Skin epidermis (tissue), 12 donors: ENCODE data around the gene BCL11A.
A peak's percentile ranks its signal among the peaks of the same experiment; 100 is the strongest.

Source experiments
- H3K27ac ChIP-seq, 21 experiments: fragments of 200-600 bp; sonication (generic) in 11 of 21; one replicate each; pipeline ENCODE4 v1.5.0; 2020; ENCODE audit warnings: mild to moderate bottlenecking in 3 of 21, inconsistent platforms in 2 of 21, moderate library complexity in 2 of 21
- H3K4me3 ChIP-seq, 7 experiments: fragments of 200-600 bp; sonication (generic) in 2 of 7; one replicate each; pipeline ENCODE4 v1.5.0; 2020; ENCODE audit warnings: inconsistent platforms in 2 of 7, mild to moderate bottlenecking in 2 of 7, moderate library complexity in 1 of 7

Gene BCL11A

GRCh38 chr2:60549238-60549927 is 4.1 kb downstream of the BCL11A start:
- peak overlapping the region; percentile 44 to 83 (median 61) for H3K4me3 ChIP-seq
- peak overlapping the region in 20 of 21 experiments; percentile 68 to 96 (median 86) for H3K27ac ChIP-seq

GRCh38 chr2:60548845-60549237 is 4.6 kb downstream of the BCL11A start:
- Histone ChIP-seq H3K4me3 (peak overlapping the region; percentile 44 to 83 (median 61)), H3K27ac (peak overlapping the region in 20 of 21 experiments; percentile 68 to 96 (median 86))

- peak overlapping the region in 17 of 21 experiments; percentile 68 to 96 (median 86) for H3K27ac ChIP-seq
- peak overlapping the region in 2 of 7 experiments; percentile 60 to 83 for H3K4me3 ChIP-seq
Observed at GRCh38 chr2:60548311-60548710, 5.1 kb downstream of the BCL11A start.

- peak overlapping the region in 1 of 7 experiments; percentile 83 for H3K4me3 ChIP-seq
- peak overlapping the region in 14 of 21 experiments; percentile 5 to 96 (median 88) for H3K27ac ChIP-seq
Observed at GRCh38 chr2:60547841-60548240, 5.6 kb downstream of the BCL11A start.

GRCh38 chr2:60546756-60547420 is 6.6 kb downstream of the BCL11A start:
- Histone ChIP-seq H3K4me3 (no peak overlapping the region), H3K27ac (peak overlapping the region in 10 of 21 experiments; percentile 32 to 93 (median 79))

GRCh38 chr2:60544954-60545560 is 8.4 kb downstream of the BCL11A start:
- no peak overlapping the region for H3K4me3 ChIP-seq

GRCh38 chr2:60544062-60544461 is 9.4 kb downstream of the BCL11A start:
- H3K4me3 ChIP-seq: no peak overlapping the region
- H3K27ac ChIP-seq: peak overlapping the region in 11 of 21 experiments; percentile 10 to 93 (median 76)

More at GRCh38 chr2:60544954-60545560, 8.4 kb downstream of the BCL11A start:
- H3K27ac ChIP-seq: peak overlapping the region in 15 of 21 experiments; percentile 10 to 93 (median 73)

- no peak overlapping the region for H3K4me3 ChIP-seq
Observed at GRCh38 chr2:60541056-60541651, 12.3 kb downstream of the BCL11A start.

GRCh38 chr2:60540074-60540473 is 13.4 kb downstream of the BCL11A start:
- H3K4me3 ChIP-seq: no peak overlapping the region
- H3K27ac ChIP-seq: peak overlapping the region in 2 of 21 experiments; percentile 11 to 48

More at GRCh38 chr2:60541056-60541651, 12.3 kb downstream of the BCL11A start:
- peak overlapping the region in 4 of 21 experiments; percentile 26 to 37 (median 30) for H3K27ac ChIP-seq

- Histone ChIP-seq H3K4me3 (no peak overlapping the region), H3K27ac (peak overlapping the region in 8 of 21 experiments; percentile 1 to 58 (median 18))
Observed at GRCh38 chr2:60539140-60539539, 14.3 kb downstream of the BCL11A start.

- H3K4me3 ChIP-seq: no peak overlapping the region
- peak overlapping the region in 10 of 21 experiments; percentile 3 to 69 (median 42) for H3K27ac ChIP-seq
Observed at GRCh38 chr2:60538101-60538500, 15.4 kb downstream of the BCL11A start.

- H3K27ac ChIP-seq: peak overlapping the region in 9 of 21 experiments; percentile 4 to 69 (median 49)
- H3K4me3 ChIP-seq: no peak overlapping the region
Observed at GRCh38 chr2:60536746-60537145, 16.7 kb downstream of the BCL11A start.

- no peak overlapping the region for H3K4me3 ChIP-seq
- H3K27ac ChIP-seq: peak overlapping the region in 12 of 21 experiments; percentile 14 to 69 (median 42)
Observed at GRCh38 chr2:60535685-60536312, 17.7 kb downstream of the BCL11A start.

GRCh38 chr2:60534892-60535684 is 18.4 kb downstream of the BCL11A start:
- no peak overlapping the region for H3K4me3 ChIP-seq
- peak overlapping the region in 11 of 21 experiments; percentile 14 to 69 (median 43) for H3K27ac ChIP-seq

GRCh38 chr2:60534052-60534685 is 19.3 kb downstream of the BCL11A start:
- no peak overlapping the region for H3K4me3 ChIP-seq
- H3K27ac ChIP-seq: peak overlapping the region in 9 of 21 experiments; percentile 1 to 85 (median 35)

- no peak overlapping the region for H3K4me3 ChIP-seq
- H3K27ac ChIP-seq: peak overlapping the region in 10 of 21 experiments; percentile 11 to 88 (median 56)
Observed at GRCh38 chr2:60533101-60534051, 20.1 kb downstream of the BCL11A start.

- Histone ChIP-seq H3K4me3 (no peak overlapping the region), H3K27ac (peak overlapping the region in 14 of 21 experiments; percentile 8 to 88 (median 77))
Observed at GRCh38 chr2:60532421-60532820, 21.0 kb downstream of the BCL11A start.
